HTERT RPE-1 (cell line): ENCODE results near the gene TECPR2.

Experiments used
- in situ Hi-C: fragments of 300-500 bp; cut with MboI; formaldehyde crosslinking; loops from 4 replicates; pipeline ENCODE4 v1.14.3; 2020; ENCODE audit warnings: low sequenced_read_pairs

The TECPR2 gene

GRCh38 chr14:102462391-102462790, 99.7 kb downstream of the TECPR2 start:
- in situ Hi-C loops = no loop called here

- in situ Hi-C loops = no loop called here
Observed at GRCh38 chr14:102464006-102464405, 101.3 kb downstream of the TECPR2 start.

- in situ Hi-C loops = no loop called here
Observed at GRCh38 chr14:102464846-102465341, 102.2 kb downstream of the TECPR2 start.

- in situ Hi-C loops = no loop called here
Observed at GRCh38 chr14:102469261-102469660, 106.5 kb downstream of the TECPR2 start.

- in situ Hi-C loops = no loop called here
Observed at GRCh38 chr14:102471921-102472790, 109.4 kb downstream of the TECPR2 start.

- in situ Hi-C loops = no loop called here
Observed at GRCh38 chr14:102472791-102473150, 110.0 kb downstream of the TECPR2 start.

- in situ Hi-C loops = no loop called here
Observed at GRCh38 chr14:102473559-102473958, 110.8 kb downstream of the TECPR2 start.

- in situ Hi-C loops = no loop called here
Observed at GRCh38 chr14:102474934-102475333, 112.2 kb downstream of the TECPR2 start.

- in situ Hi-C loops = no loop called here
Observed at GRCh38 chr14:102479107-102479506, 116.4 kb downstream of the TECPR2 start.

- in situ Hi-C loops = no loop called here
Observed at GRCh38 chr14:102479777-102480176, 117.0 kb downstream of the TECPR2 start.

GRCh38 chr14:102481371-102481770, 118.6 kb downstream of the TECPR2 start:
- in situ Hi-C loops = no loop called here

- in situ Hi-C loops = no loop called here
Observed at GRCh38 chr14:102481791-102482238, 119.1 kb downstream of the TECPR2 start.

GRCh38 chr14:102484316-102484715, 121.6 kb downstream of the TECPR2 start:
- in situ Hi-C loops = no loop called here

- in situ Hi-C loops = no loop called here
Observed at GRCh38 chr14:102485693-102486512, 123.2 kb downstream of the TECPR2 start.

- in situ Hi-C loops = no loop called here
Observed at GRCh38 chr14:102486513-102487203, 123.9 kb downstream of the TECPR2 start.

- in situ Hi-C loops = no loop called here
Observed at GRCh38 chr14:102487204-102487577, 124.5 kb downstream of the TECPR2 start.

- in situ Hi-C loops = no loop called here
Observed at GRCh38 chr14:102490456-102490855, 127.7 kb downstream of the TECPR2 start.

GRCh38 chr14:102491366-102491765, 128.6 kb downstream of the TECPR2 start:
- in situ Hi-C loops = no loop called here

GRCh38 chr14:102491786-102492530, 129.2 kb downstream of the TECPR2 start:
- in situ Hi-C loops = no loop called here

GRCh38 chr14:102492531-102492910, 129.8 kb downstream of the TECPR2 start:
- in situ Hi-C loops = no loop called here
